NCI-H446 treated with DMSO at 0.1 percent for 48 hours (cell line): Measurements from ENCODE around the gene UGT1A9.

Experiments used
- DNase-seq: peaks from one replicate; lab custom pipeline; 2025; lab: John Stamatoyannopoulos, UW

The UGT1A9 gene

GRCh38 chr2:233758849-233759248, 87.2 kb downstream of the UGT1A9 start:
- DNase-seq = no peak

GRCh38 chr2:233760043-233760442, 88.3 kb downstream of the UGT1A9 start, which contains the start of gene UGT1A1:
TSS of gene UGT1A1 (plus strand) at chr2:233760270. CDS start at chr2:233760288, 18 bp downstream.
- no peak for DNase-seq

- no peak for DNase-seq
These were observed 89.5 kb downstream of the UGT1A9 start for GRCh38 chr2:233761040-233761769.

GRCh38 chr2:233764264-233764663, 92.6 kb downstream of the UGT1A9 start:
- no peak for DNase-seq

- no peak for DNase-seq
These were observed 93.1 kb downstream of the UGT1A9 start for GRCh38 chr2:233764761-233765160.

- no peak for DNase-seq
These were observed 94.7 kb downstream of the UGT1A9 start for GRCh38 chr2:233766416-233766815.

- no peak for DNase-seq
These were observed 96.4 kb downstream of the UGT1A9 start for GRCh38 chr2:233768076-233768475.

GRCh38 chr2:233769260-233769659, 97.6 kb downstream of the UGT1A9 start:
- DNase-seq = no peak

GRCh38 chr2:233772153-233772552, 100.5 kb downstream of the UGT1A9 start:
- no peak for DNase-seq

GRCh38 chr2:233772583-233772982, 100.9 kb downstream of the UGT1A9 start:
- no peak for DNase-seq

- DNase-seq = no peak
These were observed 102.2 kb downstream of the UGT1A9 start for GRCh38 chr2:233773854-233774253.

GRCh38 chr2:233775414-233775813, 103.7 kb downstream of the UGT1A9 start:
- DNase-seq = no peak

- no peak for DNase-seq
These were observed 106.3 kb downstream of the UGT1A9 start, which contains the start of gene MROH2A for GRCh38 chr2:233778030-233778429. TSS of gene MROH2A (plus strand) at chr2:233778330. CDS start at chr2:233779359, 1,029 bp downstream.

- DNase-seq = no peak
These were observed 108.0 kb downstream of the UGT1A9 start for GRCh38 chr2:233779722-233780121.

GRCh38 chr2:233780771-233781170, 109.1 kb downstream of the UGT1A9 start:
- no peak for DNase-seq

- no peak for DNase-seq
These were observed 117.9 kb downstream of the UGT1A9 start for GRCh38 chr2:233789554-233789953.

- DNase-seq = no peak
These were observed 119.6 kb downstream of the UGT1A9 start for GRCh38 chr2:233791151-233791882.

GRCh38 chr2:233791883-233792329, 120.2 kb downstream of the UGT1A9 start:
- no peak for DNase-seq

- no peak for DNase-seq
These were observed 121.0 kb downstream of the UGT1A9 start for GRCh38 chr2:233792720-233793119.

GRCh38 chr2:233793465-233794127, 121.9 kb downstream of the UGT1A9 start:
- DNase-seq = no peak

- no peak for DNase-seq
These were observed 122.5 kb downstream of the UGT1A9 start for GRCh38 chr2:233794128-233794658.

GRCh38 chr2:233795735-233796171, 124.1 kb downstream of the UGT1A9 start:
- DNase-seq = no peak
